IPS DF 4.7 (cell line): ENCODE data around the gene MRPL45.
A peak's percentile ranks its signal among the peaks of the same experiment; 100 is the strongest.

Experiments used
- DNase-seq: peaks from one replicate; pipeline ENCODE4 v3.0.0-alpha.2; 2013; ENCODE audit warnings: low spot score; ENCODE audit errors: extremely low read depth

Gene MRPL45

GRCh38 chr17:38344420-38344745 lies 47.4 kb downstream of the MRPL45 start:
- DNase-seq, result no peak

- no peak for DNase-seq
Measured at GRCh38 chr17:38345743-38346142, 48.8 kb downstream of the MRPL45 start.

- peak; percentile 68 for DNase-seq
Measured at GRCh38 chr17:38349097-38349730, 52.2 kb downstream of the MRPL45 start.

GRCh38 chr17:38350035-38350434 lies 53.1 kb downstream of the MRPL45 start:
- no peak for DNase-seq

- peak; percentile 64 for DNase-seq
Measured at GRCh38 chr17:38351412-38352222, 54.6 kb downstream of the MRPL45 start, which contains the start of gene SOCS7. Gene SOCS7 (plus strand): TSS chr17:38351844. CDS start chr17:38352053, 209 bp downstream.

- no peak for DNase-seq
Measured at GRCh38 chr17:38352245-38353085, 55.5 kb downstream of the MRPL45 start.

GRCh38 chr17:38353086-38353604 lies 56.2 kb downstream of the MRPL45 start:
- no peak for DNase-seq

- no peak for DNase-seq
Measured at GRCh38 chr17:38353668-38354067, 56.7 kb downstream of the MRPL45 start.

GRCh38 chr17:38354466-38354865 lies 57.5 kb downstream of the MRPL45 start:
- no peak for DNase-seq

GRCh38 chr17:38355251-38355650 lies 58.3 kb downstream of the MRPL45 start:
- no peak for DNase-seq

GRCh38 chr17:38357486-38358123 lies 60.6 kb downstream of the MRPL45 start:
- no peak for DNase-seq

GRCh38 chr17:38358586-38359513 lies 61.9 kb downstream of the MRPL45 start:
- DNase-seq, result no peak

- DNase-seq, result no peak
Measured at GRCh38 chr17:38361694-38362465, 64.9 kb downstream of the MRPL45 start.

GRCh38 chr17:38363016-38363415 lies 66.0 kb downstream of the MRPL45 start:
- DNase-seq, result no peak

GRCh38 chr17:38364741-38365140 lies 67.8 kb downstream of the MRPL45 start:
- no peak for DNase-seq

- DNase-seq, result no peak
Measured at GRCh38 chr17:38369124-38369886, 72.3 kb downstream of the MRPL45 start.
